GM19351 (cell line): ENCODE results near the gene C16orf95.

Experiments used
- ATAC-seq: cut with Tn5 transposase; IDR thresholded peaks from one replicate; pipeline ENCODE4 v1.9.1; 2021; ENCODE audit warnings: mild to moderate bottlenecking, moderate library complexity; ENCODE audit not compliant: unreplicated experiment

The C16orf95 gene

DNA sequence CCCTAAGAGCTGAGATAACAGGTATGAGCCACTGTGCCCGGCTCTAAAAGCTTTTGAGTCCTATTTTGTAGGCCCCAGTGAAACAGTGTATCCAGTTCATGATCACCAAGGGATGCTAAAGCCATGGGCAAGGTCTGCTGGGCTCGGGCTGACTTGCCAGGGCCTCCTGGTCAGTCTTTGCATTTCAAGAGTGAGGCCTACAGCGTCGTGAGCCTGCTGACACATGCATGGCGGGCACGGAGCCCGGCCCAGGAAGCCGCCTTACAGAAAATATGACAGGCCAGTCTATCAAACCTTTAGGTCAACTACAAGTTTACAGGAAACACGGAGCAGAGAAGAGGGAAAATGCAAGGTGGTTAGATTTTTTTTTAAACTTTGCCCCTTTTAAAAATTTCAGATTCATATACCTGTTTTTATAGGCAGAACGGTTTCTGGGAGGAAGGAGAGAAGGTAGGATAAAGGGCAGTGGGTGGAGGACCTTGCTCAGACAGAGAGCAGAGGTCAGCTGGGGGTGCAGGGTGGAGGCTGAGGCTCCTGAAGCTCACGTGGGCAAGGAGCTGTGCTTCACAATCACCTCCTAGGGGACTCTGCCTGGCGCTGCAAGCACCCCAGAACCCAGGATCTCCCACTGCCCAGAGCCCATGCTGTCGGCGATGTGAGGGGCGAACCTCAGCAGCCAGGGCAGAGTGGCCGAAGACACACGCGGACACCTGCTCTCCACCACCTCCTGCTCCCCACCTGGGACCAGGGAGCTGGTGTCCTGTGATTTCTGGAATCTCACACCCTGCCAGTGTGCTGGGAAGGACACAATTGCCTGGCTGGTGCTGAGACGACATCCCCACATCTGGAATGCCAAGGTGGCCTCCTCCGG lies 21.3 kb downstream of the C16orf95 start:
- ATAC-seq = no peak

DNA sequence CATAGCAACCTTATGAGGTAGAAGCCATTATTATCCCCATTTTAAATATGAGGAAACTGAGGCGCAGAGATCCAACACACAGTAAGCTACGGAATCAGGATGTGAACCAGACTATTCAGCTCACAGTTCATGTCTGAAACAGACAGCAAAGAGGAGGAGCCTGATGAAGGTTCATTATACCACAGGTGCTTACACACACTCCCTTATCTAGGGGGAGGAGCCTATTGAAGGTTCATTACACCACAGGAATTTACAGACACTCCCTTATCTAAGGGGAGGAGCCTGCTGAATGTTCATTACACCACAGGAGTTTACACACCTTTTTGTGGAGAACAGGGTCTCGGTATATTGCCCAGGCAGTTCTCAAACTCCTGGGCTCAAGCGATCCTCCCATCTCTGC lies 21.9 kb downstream of the C16orf95 start:
- ATAC-seq = no peak

DNA sequence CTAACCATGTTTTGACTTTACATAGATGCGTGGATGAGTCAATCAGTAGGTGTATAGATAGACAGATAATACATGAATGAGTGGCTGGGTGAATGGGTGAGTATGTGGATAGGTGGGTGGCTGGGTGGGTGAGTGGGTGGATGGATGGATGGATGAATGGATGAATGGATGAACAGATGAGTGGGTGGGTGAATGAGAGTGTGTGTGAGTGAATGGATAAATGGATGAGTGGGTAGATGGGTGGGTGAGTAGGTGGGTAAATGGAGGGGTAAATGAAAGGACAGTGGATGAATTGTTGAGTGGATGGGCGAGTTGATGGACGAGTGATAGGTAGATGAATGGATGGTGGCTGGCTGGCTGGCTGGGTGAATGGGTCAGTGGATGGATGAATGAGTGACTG lies 23.2 kb downstream of the C16orf95 start:
- no peak for ATAC-seq

DNA sequence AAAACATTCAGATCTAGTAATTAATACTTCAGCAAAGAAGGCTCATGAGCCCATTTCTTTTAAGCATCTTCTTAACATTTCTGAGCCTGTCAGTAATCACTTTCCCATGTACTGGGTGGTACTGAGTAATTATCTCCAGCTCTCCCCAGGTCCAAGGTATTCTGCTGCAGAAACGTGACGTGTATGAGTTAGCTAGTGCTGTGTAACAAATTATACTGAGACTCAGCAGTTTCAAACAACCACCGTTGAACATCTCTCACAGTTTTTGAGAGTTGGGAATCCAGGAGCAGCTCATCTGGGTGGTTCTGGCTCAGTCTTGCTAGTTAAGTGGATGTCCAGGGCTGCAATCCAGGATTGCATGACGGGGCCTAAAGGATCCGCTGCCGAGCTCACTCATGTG lies 25.2 kb downstream of the C16orf95 start:
- no peak for ATAC-seq

DNA sequence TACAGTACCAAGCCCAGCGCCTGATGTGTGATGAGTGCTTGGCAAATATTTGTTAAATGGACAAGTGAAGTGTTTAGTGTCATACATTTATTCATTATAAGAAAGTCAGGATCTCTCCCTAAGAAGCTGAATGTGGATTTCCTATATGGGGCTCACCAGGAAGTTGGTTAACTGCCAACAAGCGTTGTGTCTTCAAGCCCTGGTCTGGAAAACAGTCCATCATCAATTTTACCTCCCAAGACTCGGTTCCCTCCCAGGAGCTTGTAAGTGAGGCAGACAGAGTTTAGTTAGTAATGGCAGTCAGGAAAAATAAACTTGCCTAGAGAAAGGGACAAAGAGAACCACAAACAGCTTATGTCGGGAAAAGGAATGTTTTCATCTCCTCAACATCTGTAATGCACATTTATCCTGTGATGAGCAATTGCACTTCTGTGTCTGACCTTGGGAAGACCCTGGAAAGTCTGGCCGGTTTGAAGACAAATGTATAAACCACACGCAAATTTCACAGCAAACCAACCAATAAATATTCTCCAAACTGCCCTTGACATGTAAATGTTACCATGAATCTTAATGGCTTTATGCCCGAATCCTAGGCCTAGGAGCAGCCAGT lies 28.3 kb downstream of the C16orf95 start:
- ATAC-seq = no peak

DNA sequence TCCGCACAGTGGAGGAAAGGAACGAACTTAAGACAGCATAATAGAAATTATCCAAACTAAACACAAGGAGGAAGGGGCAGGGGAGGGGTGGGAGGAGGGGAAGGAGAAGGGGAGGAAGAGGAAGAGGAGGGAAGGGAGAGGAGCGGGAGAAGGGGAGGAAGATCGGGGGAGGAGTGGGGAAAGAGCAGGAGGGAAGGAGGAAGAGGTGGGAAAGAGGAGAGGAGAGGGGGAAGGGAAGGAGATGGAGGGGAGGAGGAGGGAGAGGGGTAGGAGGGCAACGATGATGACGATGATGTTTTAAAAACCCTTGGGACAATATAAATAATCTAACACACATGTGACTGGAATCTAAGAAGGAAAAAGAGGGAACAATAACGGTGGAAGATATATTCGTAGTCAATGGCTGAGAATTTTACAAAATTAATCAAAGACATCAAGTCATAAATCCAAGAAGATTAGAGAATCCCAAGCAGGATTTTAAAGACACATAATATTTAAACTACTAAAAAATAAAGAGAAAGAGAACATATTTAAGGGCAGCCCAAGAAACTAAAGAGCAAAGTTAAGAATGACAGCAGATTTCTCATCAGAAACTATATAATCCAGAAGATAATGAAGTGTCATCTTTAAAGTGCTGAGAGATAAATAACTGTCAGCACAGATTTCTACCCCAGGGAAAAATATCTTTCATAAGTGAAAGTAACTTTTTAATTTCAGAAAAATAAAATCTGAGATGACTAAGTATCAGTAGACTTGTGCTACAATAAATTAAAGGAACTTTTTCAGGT lies 30.2 kb downstream of the C16orf95 start:
- ATAC-seq = no peak

DNA sequence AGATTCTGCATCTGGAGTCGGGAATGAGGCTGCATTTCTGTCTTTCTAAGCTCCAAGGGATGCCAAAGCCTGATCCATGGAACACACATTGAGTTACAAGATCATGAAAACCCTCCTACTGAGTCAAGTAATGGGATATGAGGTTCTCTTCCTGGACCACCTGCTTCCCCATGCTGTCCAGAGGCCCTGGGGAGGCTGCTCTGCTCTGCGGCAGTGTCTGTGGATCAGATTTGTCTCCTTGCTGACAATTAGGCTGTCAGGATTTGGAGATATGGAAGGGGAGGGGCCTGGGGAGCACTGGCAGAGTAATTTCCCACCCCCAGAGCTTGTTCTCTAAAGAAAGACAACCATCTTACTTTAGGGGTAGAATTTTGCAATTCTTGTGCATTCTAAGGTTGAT lies 33.0 kb downstream of the C16orf95 start:
- no peak for ATAC-seq

DNA sequence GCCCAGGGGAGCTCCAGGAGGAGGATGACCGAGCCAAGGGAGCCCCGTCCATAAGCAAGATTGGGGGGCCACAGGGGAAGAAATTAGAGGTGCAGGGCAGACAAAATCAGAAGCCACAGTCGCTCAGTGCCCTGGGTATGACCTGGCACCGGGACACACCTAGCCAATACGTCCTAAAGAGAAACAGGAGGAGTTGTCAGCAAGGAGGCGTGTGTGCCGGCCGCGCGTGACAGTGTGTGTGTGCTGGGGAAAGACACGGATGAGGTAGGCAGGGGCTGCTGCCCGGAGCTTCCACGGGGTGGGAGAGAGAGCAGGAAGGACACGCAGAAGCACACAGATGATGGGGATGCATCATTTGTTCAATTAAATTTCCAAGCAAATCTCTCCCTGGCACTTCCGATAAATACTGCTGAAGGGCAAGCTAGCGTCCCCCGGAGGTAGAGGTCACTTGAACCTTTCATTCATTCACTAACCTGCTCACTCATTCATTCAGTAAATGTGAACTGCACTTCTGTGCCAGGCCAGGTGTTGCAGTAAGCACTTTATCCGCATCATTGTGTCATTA lies 38.0 kb downstream of the C16orf95 start:
- no peak for ATAC-seq

DNA sequence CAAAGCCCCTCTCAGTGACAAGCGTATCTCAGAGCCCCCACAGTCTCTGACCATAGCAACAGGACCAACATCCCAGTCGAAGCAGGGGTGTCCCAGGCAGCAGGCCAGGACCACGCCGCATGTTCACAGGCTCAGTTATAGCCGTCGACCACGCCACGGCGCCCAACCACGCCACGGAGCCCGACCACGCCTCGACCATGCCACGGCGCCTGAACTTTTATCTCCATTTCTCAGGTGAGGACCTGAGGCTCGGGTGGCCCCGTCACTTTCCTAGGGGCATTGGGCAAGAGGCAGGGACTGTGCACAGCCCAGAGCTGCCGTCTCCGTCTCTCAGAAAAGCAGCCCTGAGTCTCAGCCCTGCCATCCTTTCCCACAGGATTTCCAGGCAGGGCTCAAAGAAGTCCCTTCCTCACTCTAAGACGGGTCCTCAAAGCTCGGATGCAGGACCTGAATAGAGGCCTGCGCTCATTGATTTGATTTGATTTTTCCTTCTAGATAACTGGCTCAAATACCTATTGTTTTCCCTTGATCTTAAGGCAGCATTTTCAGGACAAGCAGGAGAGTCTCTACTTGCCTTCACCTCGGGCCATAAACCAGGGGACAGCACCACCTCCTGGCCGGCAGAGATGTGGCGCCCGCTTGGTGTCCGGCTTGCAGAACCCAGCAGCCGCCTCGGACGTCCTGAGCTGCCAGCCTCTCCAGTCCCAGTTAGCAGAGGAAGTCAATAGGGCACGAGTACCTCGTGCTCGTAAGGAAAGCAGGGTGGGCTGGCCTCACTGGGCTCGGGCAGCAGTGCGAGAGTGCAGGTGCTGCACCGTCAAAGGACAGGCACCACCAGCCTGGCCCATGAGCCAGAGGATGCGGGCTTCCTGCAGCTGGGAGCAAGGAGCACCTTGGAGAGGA lies 38.8 kb downstream of the C16orf95 start:
- ATAC-seq = no peak

DNA sequence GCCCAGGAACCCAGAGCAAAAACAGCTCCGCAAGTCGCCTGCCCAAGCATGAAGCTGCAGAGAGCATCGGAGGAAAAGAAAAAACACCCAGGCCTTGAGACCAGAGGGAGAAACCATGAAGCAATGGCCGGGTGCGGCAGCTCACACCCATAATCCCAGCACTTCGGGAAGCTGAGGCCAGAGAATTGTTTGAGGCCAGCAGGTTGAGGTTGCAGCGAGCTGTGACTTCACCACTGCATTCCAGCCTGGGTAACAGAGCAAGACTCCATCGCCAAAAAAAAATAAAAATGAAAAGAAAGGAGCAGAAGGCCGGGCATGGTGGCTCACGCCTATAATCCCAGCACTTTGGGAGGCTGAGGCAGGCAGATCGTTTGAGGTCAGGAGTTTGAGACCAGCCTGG lies 40.3 kb downstream of the C16orf95 start:
- ATAC-seq = no peak

DNA sequence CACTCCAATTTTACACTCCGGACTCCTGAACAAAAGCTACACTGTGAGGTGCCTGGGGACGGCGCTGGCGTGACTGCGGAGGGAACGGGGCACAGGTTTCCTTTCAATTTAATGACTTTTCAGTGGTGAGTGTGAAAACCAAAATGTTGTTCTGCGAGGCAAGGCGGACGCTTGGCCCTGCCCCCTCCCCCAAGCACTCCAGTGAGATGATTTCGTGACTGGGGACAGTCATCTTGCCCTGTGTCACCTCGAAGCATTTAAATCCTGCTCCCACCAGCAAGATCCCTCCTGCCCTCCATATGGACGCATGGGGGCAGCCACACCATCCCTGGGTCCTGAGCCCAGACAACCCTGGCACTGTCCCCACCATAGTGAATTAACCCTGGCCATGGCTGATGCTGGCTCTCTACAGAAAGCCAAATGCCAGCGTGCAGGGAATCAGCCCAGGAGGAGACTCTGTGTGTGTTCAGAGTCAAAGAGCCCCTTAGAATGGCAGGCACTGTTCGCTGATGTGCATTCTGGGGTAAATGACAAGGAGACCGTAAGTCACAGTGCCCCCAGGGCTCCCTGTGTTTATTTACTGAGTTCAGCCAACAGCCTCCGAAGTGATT lies 41.0 kb downstream of the C16orf95 start:
- ATAC-seq = no peak

DNA sequence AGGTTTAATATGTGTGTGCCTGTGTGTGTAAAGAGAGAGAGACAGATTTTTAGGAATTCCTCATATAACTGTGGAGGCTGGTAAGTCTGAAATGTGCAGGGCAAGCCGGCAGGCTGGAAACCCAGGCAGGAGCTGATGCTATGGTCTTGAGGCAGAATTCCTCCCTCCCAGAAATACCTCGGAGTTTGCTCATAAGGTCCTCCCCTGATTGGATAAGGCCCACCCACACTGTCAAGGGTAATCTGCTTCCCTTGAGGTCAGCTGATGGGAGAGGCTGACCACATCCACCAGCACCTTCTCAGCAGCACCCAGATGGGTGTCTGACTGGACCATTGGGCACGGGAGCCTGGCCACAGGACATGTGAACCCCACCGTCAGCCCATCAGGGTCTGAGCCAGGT lies 42.4 kb downstream of the C16orf95 start:
- no peak for ATAC-seq

DNA sequence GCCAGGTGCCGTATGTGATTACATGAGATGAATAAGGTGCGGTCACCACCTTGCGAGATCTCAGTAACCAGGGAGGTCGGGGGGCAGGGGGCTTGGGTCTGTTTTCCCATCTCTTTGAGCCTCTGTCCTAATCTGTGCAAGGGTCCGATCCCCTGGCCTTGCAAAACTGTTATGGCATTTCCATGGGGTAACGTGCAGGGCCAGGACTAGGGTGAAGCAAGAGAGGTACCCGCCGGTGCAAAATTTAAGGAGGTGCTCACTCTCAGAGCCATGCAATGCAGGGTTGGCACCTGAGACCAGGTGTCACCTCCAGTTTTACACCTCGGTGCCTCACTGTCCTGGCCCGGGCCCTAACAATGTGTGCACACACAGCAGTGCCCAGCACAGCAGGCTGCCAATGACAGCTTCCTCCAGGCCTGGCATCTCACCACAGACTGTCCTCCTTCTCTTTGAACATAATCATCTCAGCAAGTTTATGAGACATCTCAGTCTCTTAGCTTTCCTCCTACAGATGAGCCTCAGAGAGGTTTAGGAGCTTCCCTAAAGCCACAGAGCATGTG lies 43.6 kb downstream of the C16orf95 start:
- ATAC-seq = no peak

DNA sequence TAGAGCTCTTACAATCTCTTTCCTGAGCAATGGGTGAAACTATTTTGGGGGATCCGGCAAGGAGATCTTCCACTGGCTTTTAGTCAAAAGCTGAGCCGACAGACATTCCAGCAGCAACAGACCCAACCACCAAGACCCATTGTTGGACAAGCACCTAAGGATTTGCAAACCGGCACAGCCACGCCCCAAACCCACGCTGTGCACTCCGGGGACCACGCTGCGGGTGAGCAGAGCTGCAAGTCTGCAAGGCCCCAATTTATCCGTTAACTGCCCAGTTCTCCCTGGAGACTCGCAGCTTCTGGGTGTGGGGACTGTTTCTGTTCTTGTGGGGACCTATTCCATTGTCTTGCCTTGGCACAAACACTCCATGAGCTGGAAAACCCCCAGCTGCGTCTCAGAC lies 45.9 kb downstream of the C16orf95 start:
- ATAC-seq = no peak

DNA sequence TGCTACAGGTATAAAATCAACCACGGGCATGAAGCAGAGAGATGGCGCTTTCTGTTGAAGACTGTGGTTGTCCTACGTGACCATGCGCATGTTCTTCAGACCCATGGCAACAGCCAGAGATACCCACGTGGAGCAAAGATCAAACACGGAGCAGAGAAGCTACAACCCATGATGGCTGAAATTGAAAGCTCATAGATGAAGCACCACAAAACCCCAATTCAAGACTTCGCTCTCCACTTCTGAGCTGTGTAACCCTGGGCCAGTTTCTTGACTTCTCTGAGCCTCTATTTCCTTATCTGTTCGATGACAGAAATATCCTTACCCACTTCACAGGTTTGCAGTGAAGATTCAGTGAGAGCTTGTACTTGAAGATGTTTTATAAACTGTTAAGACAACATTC lies 49.6 kb downstream of the C16orf95 start:
- no peak for ATAC-seq

DNA sequence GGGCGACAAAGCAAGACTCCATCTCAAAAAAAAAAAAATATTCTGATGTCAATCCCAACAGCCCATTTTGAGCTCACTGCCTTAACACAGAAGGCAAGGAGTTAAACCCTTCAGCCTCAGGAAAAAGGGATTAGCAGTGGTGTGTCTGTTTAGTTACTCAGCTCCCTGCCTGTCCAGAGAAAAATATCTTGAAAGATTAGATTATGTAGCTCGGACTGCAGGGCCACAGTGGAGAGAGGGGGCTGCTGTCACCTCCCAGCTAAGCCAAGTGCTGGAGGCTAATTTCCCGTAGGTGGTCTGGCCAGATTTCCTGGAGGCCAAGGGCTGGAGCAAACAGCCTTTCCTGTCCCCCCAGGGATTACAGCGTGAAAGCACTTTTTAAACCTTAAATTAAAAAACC lies 50.3 kb downstream of the C16orf95 start:
- no peak for ATAC-seq

DNA sequence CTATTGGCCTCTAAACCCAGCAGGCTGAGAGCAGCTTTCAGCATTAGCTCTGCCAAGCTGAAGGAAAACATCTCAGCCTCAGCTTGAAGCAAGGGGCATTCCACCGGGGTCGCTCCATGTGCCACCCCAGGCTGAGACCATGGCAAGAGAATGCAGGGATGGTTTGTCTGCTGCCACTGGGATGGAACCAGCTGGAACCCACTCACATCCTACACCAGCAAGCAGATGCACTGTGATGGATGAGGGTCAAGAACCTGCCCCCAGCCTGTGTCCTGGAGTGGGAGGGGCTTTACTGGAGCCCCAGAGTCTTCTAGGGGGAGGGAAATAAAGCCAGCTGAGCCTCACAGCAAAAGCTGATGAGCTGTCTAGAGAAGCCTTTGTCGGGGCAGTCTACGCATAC lies 51.9 kb downstream of the C16orf95 start:
- ATAC-seq = no peak

DNA sequence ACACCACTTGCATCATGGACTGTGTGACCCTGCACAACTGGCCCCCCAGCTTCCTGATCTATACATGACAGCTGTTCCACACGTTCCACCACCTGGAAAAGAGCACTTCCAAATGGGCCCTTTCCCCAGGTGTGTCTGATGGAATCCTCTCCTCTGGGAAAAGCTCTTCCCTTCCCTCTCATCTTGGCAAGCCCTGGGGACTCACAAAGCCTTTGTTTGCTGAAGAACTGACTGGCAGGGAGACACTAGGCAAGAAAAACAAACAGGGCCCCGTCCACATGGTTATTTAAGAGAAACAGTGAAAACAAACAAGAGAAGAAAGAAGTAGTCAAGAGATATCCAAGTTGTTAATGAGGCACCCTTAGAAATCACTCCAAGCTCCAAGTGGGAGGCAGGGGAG lies 52.6 kb downstream of the C16orf95 start:
- ATAC-seq = no peak

DNA sequence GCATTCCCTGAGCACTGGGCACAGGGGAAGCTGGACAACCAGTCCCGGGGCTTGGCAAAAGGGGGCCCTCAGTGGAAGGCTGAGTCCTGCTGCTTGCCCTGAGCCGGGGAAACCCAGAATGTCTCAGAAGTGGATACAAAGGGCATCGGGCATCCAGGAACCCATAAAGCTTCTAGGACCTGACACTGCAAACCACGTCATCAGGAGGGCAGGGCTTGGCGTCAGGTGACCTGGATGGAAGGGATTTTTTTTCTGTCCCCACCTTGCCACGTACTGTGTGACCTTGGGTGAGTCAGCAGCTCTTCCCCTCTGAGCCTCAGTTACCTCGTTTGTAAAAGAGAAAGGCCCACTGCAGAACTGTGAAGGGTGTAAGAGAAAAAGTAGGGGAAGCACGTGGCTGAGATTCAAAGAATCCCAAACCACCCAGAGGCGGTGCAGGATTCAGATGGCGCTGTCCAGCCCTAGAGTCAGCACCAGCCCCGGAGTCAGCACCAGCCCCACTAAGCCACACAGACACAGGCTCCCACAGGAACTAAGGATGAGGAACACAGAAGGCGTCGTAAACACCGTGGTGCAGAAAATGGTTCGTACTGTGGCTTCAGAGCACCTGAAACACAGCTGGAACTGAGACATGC lies 53.7 kb downstream of the C16orf95 start:
- no peak for ATAC-seq
